Measurements from ENCODE around the gene TP53.

- TF ChIP-seq CTCF (IDR thresholded peaks at IDR 0.05 in 4 of 5, conservative IDR thresholded peaks at IDR 0.05 in 1 of 5) (no peak), POLR2A (IDR thresholded peaks at IDR 0.05) (no peak)
Observed at GRCh38 chr17:7688808-7689316, 1.6 kb upstream of the TP53 start.

All from gastrocnemius medialis (tissue), 4 donors.